Gastrocnemius medialis (tissue), 4 donors: ENCODE data around the gene NPR2. TPM values are rescaled to one million over a fixed set of nuclear protein-coding genes. Genes with fewer than 3 reads are reported as not detected.

ENCODE experiments used
- ATAC-seq, 2 donors: fragments of 150-250 bp; one replicate each; pipeline ENCODE4 v1.9.1; 2016
- DNase-seq, 2 donors: peaks; one replicate each; pipeline ENCODE4 v3.0.0-alpha.2; 2019
- H3K27ac ChIP-seq, 4 donors: fragments of 200-600 bp; sonication (generic); 1 replicate in 1 of 4; 2 replicates in 3 of 4; pipeline ENCODE4 v1.5.1; 2016 to 2018; ENCODE audit warnings: mild to moderate bottlenecking in 2 of 4, moderate library complexity in 1 of 4
- H3K27me3 ChIP-seq, 3 donors: fragments of 200-600 bp; sonication (generic) in 2 of 3; 1 replicate in 1 of 3; 2 replicates in 2 of 3; pipeline versions ENCODE4 v1.5.1 to v1.6.0; 2016 to 2019; ENCODE audit warnings: mild to moderate bottlenecking in 1 of 3, moderate library complexity in 1 of 3
- H3K36me3 ChIP-seq, 2 donors: fragments of 200-600 bp; sonication (generic) in 1 of 2; one replicate each; pipeline ENCODE4 v1.5.1; 2017 to 2018
- H3K4me1 ChIP-seq, 2 donors: fragments of 200-600 bp; sonication (generic) in 1 of 2; one replicate each; pipeline ENCODE4 v1.5.1; 2016 to 2017; ENCODE audit warnings: mild to moderate bottlenecking in 2 of 2
- H3K4me3 ChIP-seq, 4 donors: fragments of 200-600 bp; sonication (generic) in 3 of 4; 1 replicate in 1 of 4; 2 replicates in 3 of 4; pipeline ENCODE4 v1.5.1; 2016 to 2019; ENCODE audit warnings: mild to moderate bottlenecking in 2 of 4
- H3K9me3 ChIP-seq, 3 donors: fragments of 200-600 bp; sonication (generic) in 2 of 3; 1 replicate in 1 of 3; 2 replicates in 2 of 3; pipeline ENCODE4 v1.5.1; 2016 to 2019
- CTCF ChIP-seq, 5 experiments: fragments of 450-650 bp in 3 of 5; fragments of 200-600 bp in 2 of 5; sonication (generic) in 2 of 5; IDR thresholded peaks in 4 of 5; conservative IDR thresholded peaks in 1 of 5; 1 replicate in 4 of 5; 2 replicates in 1 of 5; pipeline ENCODE4 v1.5.1; 2016 to 2019; ENCODE audit warnings: antibody characterized with exemption in 5 of 5, mild to moderate bottlenecking in 3 of 5, moderate library complexity in 3 of 5
- POLR2A ChIP-seq, 2 donors: fragments of 450-650 bp; IDR thresholded peaks; one replicate each; pipeline ENCODE4 v1.6.1; 2017; ENCODE audit warnings: antibody characterized with exemption in 2 of 2, mild to moderate bottlenecking in 2 of 2, moderate library complexity in 2 of 2
- in situ Hi-C, 4 donors: fragments of 200-750 bp; cut with MboI; loops; one replicate each; pipeline versions ENCODE4 v1.15.0 to v1.8.0; 2017; ENCODE audit warnings: low sequenced_read_pairs in 4 of 4
- intact Hi-C: fragments of 100-400 bp; cut with DNase I; formaldehyde crosslinking; loops from one replicate; pipeline ENCODE4 v1.15.1; 2023; ENCODE audit warnings: low total_unique reads
- total RNA-seq, 4 donors: library from RNA; depleted of rRNA; stranded (reverse); fragments of >200 nt; gene quantifications; one replicate each; pipeline versions ENCODE4 v1.1.0 to v1.2.3, GENCODE V29; 2016

Gene NPR2
- total RNA-seq, 4 donors from 2014 or later = 12.3 to 19.2 (median 16.3) TPM

GRCh38 chr9:35842795-35843194 lies 51.4 kb downstream of the NPR2 start:
- H3K9me3 ChIP-seq = no peaks in the 10 kb centered on the region
- H3K4me1 ChIP-seq = peaks cover 21 to 31% of the 10 kb centered on the region in 2 donors
- ATAC-seq = no peak
- no peak overlapping the region for H3K4me3 ChIP-seq
- no peaks in the 10 kb centered on the region for H3K27me3 ChIP-seq
- H3K36me3 ChIP-seq = peaks cover 0 to 11% of the 10 kb centered on the region in 2 donors
- in situ Hi-C loops (no loop called here), intact Hi-C loops (no loop called here)
- no peak for DNase-seq
- H3K27ac ChIP-seq = no peak overlapping the region
- TF ChIP-seq POLR2A (IDR thresholded peaks at IDR 0.05) (no peak), CTCF (IDR thresholded peaks at IDR 0.05 in 4 of 5, conservative IDR thresholded peaks at IDR 0.05 in 1 of 5) (no peak)

GRCh38 chr9:35844628-35845270 lies 53.4 kb downstream of the NPR2 start:
- Histone ChIP-seq H3K9me3 (no peaks in the 10 kb centered on the region), H3K36me3 (peaks cover 0 to 11% of the 10 kb centered on the region in 2 donors), H3K4me3 (no peak overlapping the region), H3K27ac (peak overlapping the region in 1 of 4 donors; percentile 12), H3K27me3 (no peaks in the 10 kb centered on the region), H3K4me1 (peaks cover 29 to 39% of the 10 kb centered on the region in 2 donors)
- DNase-seq (peak in 1 of 2 donors; percentile 31), ATAC-seq (peak in 1 of 2 donors; percentile 48)
- intact Hi-C loops (no loop called here), in situ Hi-C loops (no loop called here)
- no peak for TF ChIP-seq POLR2A (IDR thresholded peaks at IDR 0.05)

GRCh38 chr9:35845824-35846771 lies 54.7 kb downstream of the NPR2 start:
- DNase-seq (no peak), ATAC-seq (no peak)
- H3K9me3 ChIP-seq = no peaks in the 10 kb centered on the region
- H3K27me3 ChIP-seq = no peaks in the 10 kb centered on the region
- in situ Hi-C loops = no loop called here
- peaks cover 0 to 11% of the 10 kb centered on the region in 2 donors for H3K36me3 ChIP-seq
- peak overlapping the region in 1 of 4 donors; percentile 80 for H3K27ac ChIP-seq
- peaks cover 29 to 39% of the 10 kb centered on the region in 2 donors for H3K4me1 ChIP-seq
- TF ChIP-seq POLR2A (IDR thresholded peaks at IDR 0.05) = no peak
- TF ChIP-seq CTCF (IDR thresholded peaks at IDR 0.05 in 4 of 5, conservative IDR thresholded peaks at IDR 0.05 in 1 of 5) = no peak
- intact Hi-C loops = no loop called here
- H3K4me3 ChIP-seq = no peak overlapping the region

- Histone ChIP-seq H3K4me1 (peaks cover 29 to 39% of the 10 kb centered on the region in 2 donors), H3K27me3 (no peaks in the 10 kb centered on the region), H3K27ac (peak overlapping the region; percentile 57 to 80 (median 74)), H3K9me3 (no peaks in the 10 kb centered on the region), H3K4me3 (no peak overlapping the region), H3K36me3 (peaks cover 0 to 13% of the 10 kb centered on the region in 2 donors)
- DNase-seq (peak in 1 of 2 donors; percentile 22), ATAC-seq (peak; percentile 76 to 97)
- in situ Hi-C loops (no loop called here), intact Hi-C loops (no loop called here)
- TF ChIP-seq POLR2A (IDR thresholded peaks at IDR 0.05) (no peak), CTCF (IDR thresholded peaks at IDR 0.05 in 4 of 5, conservative IDR thresholded peaks at IDR 0.05 in 1 of 5) (no peak)
Observed at GRCh38 chr9:35847792-35848572, 56.6 kb downstream of the NPR2 start.
